SK-N-SH (cell line): ENCODE measurements around the gene DDX1.

Experiments
- CTCF ChIP-seq: fragments of 200-600 bp; sonication (generic); IDR thresholded peaks from 2 replicates; pipeline ENCODE4 v1.6.1; 2017; ENCODE audit warnings: antibody characterized with exemption, mild to moderate bottlenecking, moderate library complexity
- ELF1 ChIP-seq: IDR thresholded peaks from 2 replicates; pipeline ENCODE4 v1.4.0; 2012
- EP300 ChIP-seq, 2 experiments: IDR thresholded peaks; 2 replicates each; pipeline versions ENCODE4 v1.4.0 to v1.6.1; 2012; ENCODE audit warnings: borderline replicate concordance in 1 of 2, low read depth in 1 of 2, low read length in 1 of 2
- EZH2phosphoT487 ChIP-seq: fragments of 200-600 bp; sonication (generic); IDR thresholded peaks from 2 replicates; pipeline ENCODE4 v1.6.1; 2017; ENCODE audit warnings: low read depth, mixed run types, mild to moderate bottlenecking, antibody characterized with exemption, moderate library complexity, borderline replicate concordance
- GABPA ChIP-seq: IDR thresholded peaks from 2 replicates; pipeline ENCODE4 v1.4.0; 2012; ENCODE audit warnings: low read depth, mild to moderate bottlenecking
- IRF3 ChIP-seq: fragments of 150-350 bp; IDR thresholded peaks from 2 replicates; pipeline ENCODE4 v1.6.1; 2016; ENCODE audit warnings: mild to moderate bottlenecking, low read depth, low read length
- MAX ChIP-seq: IDR thresholded peaks from 2 replicates; pipeline ENCODE4 v1.4.0; 2012; ENCODE audit warnings: low read depth
- MEF2A ChIP-seq: IDR thresholded peaks from 2 replicates; pipeline ENCODE4 v1.4.0; 2012; ENCODE audit warnings: low read depth, borderline replicate concordance
- MXI1 ChIP-seq: IDR thresholded peaks from 2 replicates; pipeline ENCODE4 v1.6.1; 2012; ENCODE audit warnings: mild to moderate bottlenecking, low read depth, low read length, improper control_type of control experiment
- POLR2AphosphoS5 ChIP-seq: IDR thresholded peaks from 2 replicates; pipeline ENCODE4 v1.6.1; 2012; ENCODE audit warnings: low read depth, low read length
- RAD21 ChIP-seq: IDR thresholded peaks from 2 replicates; pipeline ENCODE4 v1.6.1; 2012; ENCODE audit warnings: mild to moderate bottlenecking, low read length
- REST ChIP-seq: IDR thresholded peaks from 2 replicates; pipeline ENCODE4 v1.6.1; 2012; ENCODE audit warnings: mild to moderate bottlenecking, low read depth, low read length, moderate library complexity
- TCF12 ChIP-seq: IDR thresholded peaks from 2 replicates; pipeline ENCODE4 v1.4.0; 2012
- YY1 ChIP-seq: IDR thresholded peaks from 2 replicates; pipeline ENCODE4 v1.4.0; 2012; ENCODE audit warnings: low read depth, mild to moderate bottlenecking

- TF ChIP-seq CTCF (no peak), ELF1 (no peak), YY1 (no peak), RAD21 (no peak), EP300 (IDR thresholded peaks at IDR 0.05; ENCODE audit: borderline replicate concordance in 1 of 2, low read depth in 1 of 2, low read length in 1 of 2) (no peak), MAX (no peak), TCF12 (no peak), POLR2AphosphoS5 (no peak), REST (no peak), GABPA (no peak), MEF2A (no peak), MXI1 (no peak), EZH2phosphoT487 (no peak), IRF3 (no peak)
Measured at GRCh38 chr2:15556311-15556930, 35.2 kb upstream of the DDX1 start.
